ENCODE results near the gene BPI.

- TF ChIP-seq POLR2AphosphoS5 (IDR thresholded peaks at IDR 0.05; ENCODE audit: low read depth, low read length) (no peak), CTCF (IDR thresholded peaks at IDR 0.05) (no peak)
Observed at GRCh38 chr20:38301309-38301708, 2.6 kb upstream of the BPI start.

Data from Panc1 (cell line).